ENCODE measurements around the gene POLR3C. TPM values are rescaled to one million over a fixed set of nuclear protein-coding genes. Genes with fewer than 3 reads are reported as not detected.

Gene POLR3C
- total and polyA plus RNA-seq, 4 donors = 14.1 to 26.3 (median 21.1) TPM

DNA sequence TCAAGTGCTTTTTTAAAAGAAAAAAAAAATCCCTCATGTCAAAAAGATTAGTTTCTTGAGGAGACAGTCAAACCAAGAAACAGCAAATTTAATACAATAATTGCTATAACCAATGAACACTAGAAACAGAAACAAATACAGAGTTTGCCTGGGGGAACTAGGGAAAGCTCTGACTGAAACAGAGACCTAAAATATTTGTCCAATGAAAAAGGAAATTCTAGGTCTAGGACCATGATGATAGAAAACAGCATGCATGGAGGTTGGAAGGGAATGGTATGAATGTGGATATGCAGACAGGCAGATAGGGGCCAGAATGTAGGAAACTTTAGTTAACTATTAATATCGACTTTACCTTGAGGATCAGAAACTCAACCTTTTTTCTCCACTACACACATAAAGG lies 31.5 kb upstream of the POLR3C start:
- WGBS, 2 donors = 94 to 100% methylated on average over 1 of the region's 1 CpG
- TF ChIP-seq, protein P1, sequence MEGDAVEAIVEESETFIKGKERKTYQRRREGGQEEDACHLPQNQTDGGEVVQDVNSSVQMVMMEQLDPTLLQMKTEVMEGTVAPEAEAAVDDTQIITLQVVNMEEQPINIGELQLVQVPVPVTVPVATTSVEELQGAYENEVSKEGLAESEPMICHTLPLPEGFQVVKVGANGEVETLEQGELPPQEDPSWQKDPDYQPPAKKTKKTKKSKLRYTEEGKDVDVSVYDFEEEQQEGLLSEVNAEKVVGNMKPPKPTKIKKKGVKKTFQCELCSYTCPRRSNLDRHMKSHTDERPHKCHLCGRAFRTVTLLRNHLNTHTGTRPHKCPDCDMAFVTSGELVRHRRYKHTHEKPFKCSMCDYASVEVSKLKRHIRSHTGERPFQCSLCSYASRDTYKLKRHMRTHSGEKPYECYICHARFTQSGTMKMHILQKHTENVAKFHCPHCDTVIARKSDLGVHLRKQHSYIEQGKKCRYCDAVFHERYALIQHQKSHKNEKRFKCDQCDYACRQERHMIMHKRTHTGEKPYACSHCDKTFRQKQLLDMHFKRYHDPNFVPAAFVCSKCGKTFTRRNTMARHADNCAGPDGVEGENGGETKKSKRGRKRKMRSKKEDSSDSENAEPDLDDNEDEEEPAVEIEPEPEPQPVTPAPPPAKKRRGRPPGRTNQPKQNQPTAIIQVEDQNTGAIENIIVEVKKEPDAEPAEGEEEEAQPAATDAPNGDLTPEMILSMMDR (IDR thresholded peaks at IDR 0.05; ENCODE audit: control extremely low read depth, extremely low read depth) = no peak
- Histone ChIP-seq H3K36me3 (ENCODE audit: control insufficient read depth in 4 of 4, insufficient read depth in 4 of 4, low read length in 4 of 4) (peaks cover 0 to 10% (median 4%) of the 10 kb centered on the region in 4 donors), H3K27ac (ENCODE audit: low read depth in 1 of 2, low read length in 1 of 2) (no peak overlapping the region), H3K9ac (ENCODE audit: insufficient read depth in 1 of 2, low read length in 2 of 2) (no peak overlapping the region), H3K27me3 (ENCODE audit: control insufficient read depth in 3 of 3, insufficient read depth in 3 of 3, low read length in 2 of 3) (no peaks in the 10 kb centered on the region), H3K4me1 (ENCODE audit: control insufficient read depth in 5 of 5, insufficient read depth in 5 of 5, low read length in 5 of 5) (no peaks in the 10 kb centered on the region), H3K4me3 (no peak overlapping the region), H3K9me3 (ENCODE audit: control insufficient read depth in 4 of 4, insufficient read depth in 3 of 4, low read length in 3 of 4) (peaks cover 0 to 6% (median under 1%) of the 10 kb centered on the region in 4 donors)
- DNase-seq (no peak), ATAC-seq (ENCODE audit: insufficient read depth, low FRiP score) (no peak)

GRCh38 chr1:145795257-145795881 lies 28.6 kb upstream of the POLR3C start:
- no peak for ATAC-seq (ENCODE audit: insufficient read depth, low FRiP score)
- 90 to 95% methylated on average over 10 of the region's 10 CpGs for WGBS, 2 donors
- H3K9me3 ChIP-seq (ENCODE audit: control insufficient read depth in 4 of 4, insufficient read depth in 3 of 4, low read length in 3 of 4) = peaks cover 0 to 6% (median 1%) of the 10 kb centered on the region in 4 donors
- H3K9ac ChIP-seq (ENCODE audit: insufficient read depth in 1 of 2, low read length in 2 of 2) = no peak overlapping the region
- H3K4me3 ChIP-seq = no peak overlapping the region
- no peaks in the 10 kb centered on the region for H3K27me3 ChIP-seq (ENCODE audit: control insufficient read depth in 3 of 3, insufficient read depth in 3 of 3, low read length in 2 of 3)
- H3K4me1 ChIP-seq (ENCODE audit: control insufficient read depth in 5 of 5, insufficient read depth in 5 of 5, low read length in 5 of 5) = peaks cover 0 to 3% (median under 1%) of the 10 kb centered on the region in 5 donors
- H3K36me3 ChIP-seq (ENCODE audit: control insufficient read depth in 4 of 4, insufficient read depth in 4 of 4, low read length in 4 of 4) = peaks cover 0 to 5% (median 2%) of the 10 kb centered on the region in 4 donors
- no peak for DNase-seq
- TF ChIP-seq, protein P1 (IDR thresholded peaks at IDR 0.05; ENCODE audit: control extremely low read depth, extremely low read depth) = no peak
- H3K27ac ChIP-seq (ENCODE audit: low read depth in 1 of 2, low read length in 1 of 2) = no peak overlapping the region

DNA sequence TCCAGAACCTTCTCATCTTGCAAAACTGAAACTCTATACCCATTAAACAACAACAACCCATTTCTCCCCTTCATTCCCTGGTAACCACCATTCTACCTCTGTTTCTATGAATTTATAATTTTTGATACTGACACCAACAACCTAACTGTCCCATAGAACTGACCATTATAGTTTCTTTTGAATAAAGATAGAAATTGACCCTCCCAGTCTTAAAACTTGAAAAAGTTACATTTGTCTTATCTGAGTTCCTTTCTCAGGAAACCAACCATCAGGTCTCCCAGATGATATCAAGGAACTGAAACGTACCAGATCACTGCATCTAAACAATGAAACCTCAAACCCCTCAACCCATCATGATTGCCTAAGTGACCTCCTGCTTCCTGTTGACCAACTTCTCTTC lies 27.2 kb upstream of the POLR3C start:
- Histone ChIP-seq H3K9me3 (ENCODE audit: control insufficient read depth in 4 of 4, insufficient read depth in 3 of 4, low read length in 3 of 4) (peaks cover 0 to 6% (median 1%) of the 10 kb centered on the region in 4 donors), H3K4me3 (no peak overlapping the region), H3K36me3 (ENCODE audit: control insufficient read depth in 4 of 4, insufficient read depth in 4 of 4, low read length in 4 of 4) (peaks cover 0 to 5% (median 2%) of the 10 kb centered on the region in 4 donors), H3K27ac (ENCODE audit: low read depth in 1 of 2, low read length in 1 of 2) (no peak overlapping the region), H3K4me1 (ENCODE audit: control insufficient read depth in 5 of 5, insufficient read depth in 5 of 5, low read length in 5 of 5) (peaks cover 0 to 7% (median 2%) of the 10 kb centered on the region in 5 donors), H3K27me3 (ENCODE audit: control insufficient read depth in 3 of 3, insufficient read depth in 3 of 3, low read length in 2 of 3) (no peaks in the 10 kb centered on the region), H3K9ac (ENCODE audit: insufficient read depth in 1 of 2, low read length in 2 of 2) (no peak overlapping the region)
- ATAC-seq (ENCODE audit: insufficient read depth, low FRiP score) (no peak), DNase-seq (no peak)
- TF ChIP-seq, protein P1 (IDR thresholded peaks at IDR 0.05; ENCODE audit: control extremely low read depth, extremely low read depth) = no peak
- WGBS, 2 donors = 12 to 21% methylated on average over 1 of the region's 1 CpG
